GM18499 (cell line): Measurements from ENCODE around the gene ADCK1.
"Not testable (repeated sequence)": the region's sequence is repeated elsewhere in the genome, so short reads cannot be mapped to it uniquely, and the experiment has no call there.

Source experiments
- ATAC-seq: cut with Tn5 transposase; IDR thresholded peaks from one replicate; pipeline ENCODE4 v1.9.1; 2021; ENCODE audit warnings: moderate number of reproducible peaks; ENCODE audit not compliant: insufficient read depth, unreplicated experiment

Gene ADCK1

DNA sequence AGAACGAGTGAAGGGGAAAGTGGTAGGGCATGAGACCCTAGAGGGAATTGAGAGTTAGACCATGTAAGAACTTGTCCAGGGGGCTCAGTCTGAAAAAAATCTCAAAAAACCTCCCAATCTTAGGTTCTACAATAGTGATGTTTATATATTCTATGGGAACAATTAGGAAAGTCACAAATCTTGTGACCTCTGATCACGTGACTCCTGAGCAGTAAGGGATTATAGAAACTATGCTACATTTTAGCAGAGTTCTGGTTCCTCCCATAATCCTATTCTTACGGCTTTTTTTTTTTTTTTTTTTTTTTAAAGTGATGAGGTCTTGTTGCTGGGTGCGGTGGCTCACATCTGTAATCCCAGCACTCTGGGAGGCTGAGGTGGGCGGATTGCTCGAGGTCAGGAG, 5.8 kb downstream of the ADCK1 start:
- no peak for ATAC-seq

DNA sequence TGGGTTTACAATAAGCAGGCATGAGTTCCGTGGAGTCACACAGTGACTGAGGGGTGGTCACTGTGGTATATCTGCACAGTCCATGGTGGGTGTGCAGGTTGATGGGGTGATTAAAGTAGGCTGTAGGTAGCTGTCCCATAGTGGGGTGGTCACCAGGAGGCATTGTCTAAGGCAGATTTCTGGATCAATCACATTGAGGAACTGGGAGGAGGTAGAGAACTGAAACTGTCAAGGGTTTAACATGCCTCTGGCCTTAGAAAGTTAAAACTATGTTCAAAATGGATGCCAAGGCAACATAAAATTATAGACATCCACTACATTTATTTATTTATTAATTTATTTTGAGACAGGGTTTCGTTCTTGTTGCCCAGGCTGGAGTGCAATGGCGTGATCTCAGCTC, 8.3 kb downstream of the ADCK1 start:
- no peak for ATAC-seq

DNA sequence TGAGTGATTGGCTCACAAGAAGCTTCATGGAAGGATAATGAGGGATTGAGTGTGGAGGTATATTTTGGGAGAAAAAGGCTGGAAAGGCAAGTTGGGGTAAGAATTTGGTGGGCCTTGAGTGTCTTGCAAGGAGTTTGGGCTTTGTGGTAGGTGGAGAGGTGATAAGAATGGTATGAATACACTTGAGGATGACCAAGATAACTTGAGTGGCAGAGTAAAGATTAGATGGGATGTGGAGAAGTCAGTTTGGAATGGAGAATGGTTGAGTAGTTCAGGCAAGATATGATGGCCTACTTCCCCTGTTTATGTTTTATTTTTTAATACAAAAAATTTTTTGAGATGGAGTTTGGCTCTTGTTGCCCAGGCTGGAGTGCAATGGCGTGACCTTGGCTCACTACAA, 9.1 kb downstream of the ADCK1 start:
- no peak for ATAC-seq

DNA sequence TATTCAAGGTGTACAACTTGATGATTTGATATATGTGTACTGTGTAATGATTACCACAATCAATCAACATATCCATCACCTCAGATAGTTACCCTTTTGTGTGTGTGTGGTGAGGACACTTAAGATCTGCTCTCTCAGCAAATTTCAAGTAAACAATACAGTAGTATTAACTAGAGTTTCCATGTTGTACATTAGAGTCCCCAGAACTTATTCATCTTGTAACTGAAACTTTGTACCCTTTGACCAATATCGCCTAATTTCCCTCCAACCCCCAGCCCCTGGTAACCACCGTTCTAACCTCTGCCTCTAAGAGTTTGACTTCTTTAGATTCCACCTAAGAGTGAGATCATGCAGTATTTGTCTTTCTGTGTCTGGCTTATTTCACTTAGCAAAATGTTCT, 12.1 kb downstream of the ADCK1 start:
- peak; percentile 48 for ATAC-seq

DNA sequence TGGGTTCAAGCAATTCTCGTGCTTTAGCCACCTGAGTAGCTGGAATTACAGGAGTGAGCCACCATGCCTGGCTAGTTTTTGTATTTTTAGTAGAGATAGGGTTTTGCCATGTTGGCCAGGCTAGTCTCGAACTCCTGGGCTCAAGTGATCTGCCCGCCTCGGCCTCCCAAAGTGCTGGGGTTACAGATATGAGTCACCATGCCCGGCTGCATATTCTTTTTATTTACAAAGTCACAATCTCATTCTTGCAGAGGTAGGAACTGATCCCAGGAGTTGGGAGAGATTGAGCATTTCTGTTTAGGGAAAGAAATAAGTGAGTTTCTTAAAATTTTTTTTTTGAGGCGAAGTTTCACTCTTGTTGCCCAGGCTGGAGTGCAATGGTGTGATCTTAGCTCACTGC, 12.8 kb downstream of the ADCK1 start:
- not testable (repeated sequence) for ATAC-seq

DNA sequence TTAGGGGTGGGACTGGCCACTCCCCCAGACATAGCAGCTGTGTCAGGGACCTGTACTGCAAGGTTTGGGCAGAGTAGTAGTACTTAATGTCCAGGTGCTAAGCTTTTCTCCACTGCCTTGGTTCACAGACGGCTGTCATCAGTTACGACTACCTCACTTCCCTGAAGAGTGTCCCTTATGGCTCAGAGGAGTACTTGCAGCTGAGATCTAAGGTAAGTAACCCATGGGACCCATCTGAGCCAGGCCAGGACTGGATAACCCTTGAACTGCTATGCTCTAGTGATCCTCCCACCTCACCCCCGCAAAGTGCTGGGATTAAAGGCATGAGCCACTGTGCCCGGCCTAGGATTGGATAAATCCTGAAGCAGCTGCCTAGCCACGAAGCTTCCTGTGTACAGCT, 22.4 kb downstream of the ADCK1 start:
- ATAC-seq: no peak

DNA sequence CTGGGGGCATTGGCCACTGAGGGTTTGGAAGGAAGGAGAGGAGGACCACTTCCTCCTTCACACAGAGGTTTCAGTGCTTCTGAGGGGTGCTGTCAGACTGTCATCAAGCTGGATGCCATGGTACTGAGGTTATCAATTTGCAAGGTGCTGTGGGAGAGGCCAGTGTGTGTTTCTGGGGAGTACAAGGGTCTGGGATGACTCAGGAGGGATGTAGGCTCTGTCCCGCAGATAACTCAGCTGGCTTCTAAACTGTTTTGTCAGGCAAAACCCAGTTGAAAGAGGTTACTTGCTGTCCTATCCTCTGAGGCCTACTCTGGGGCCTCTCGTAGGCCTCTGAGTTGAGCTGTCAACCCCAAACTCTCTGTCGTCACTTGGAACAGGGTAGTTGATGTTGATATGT, 22.8 kb downstream of the ADCK1 start:
- no peak for ATAC-seq

DNA sequence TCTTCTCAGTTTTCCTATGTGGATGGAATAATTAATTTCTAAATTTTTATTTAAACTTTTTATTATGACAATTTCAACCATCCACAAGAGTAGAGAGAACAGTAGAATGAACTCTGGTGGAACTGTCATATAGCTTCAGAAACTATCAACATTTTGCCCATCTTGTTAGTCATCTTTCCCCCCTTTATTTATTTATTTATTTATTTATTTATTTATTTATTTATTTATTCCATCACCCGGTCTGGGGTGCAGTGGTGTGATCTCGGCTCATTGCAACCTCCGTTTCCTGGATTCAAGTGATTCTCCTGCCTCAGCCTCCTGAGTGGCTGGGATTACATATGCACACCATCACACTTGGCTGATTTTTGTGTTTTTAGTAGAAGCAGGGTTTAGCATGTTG, 23.5 kb downstream of the ADCK1 start:
- no peak for ATAC-seq

DNA sequence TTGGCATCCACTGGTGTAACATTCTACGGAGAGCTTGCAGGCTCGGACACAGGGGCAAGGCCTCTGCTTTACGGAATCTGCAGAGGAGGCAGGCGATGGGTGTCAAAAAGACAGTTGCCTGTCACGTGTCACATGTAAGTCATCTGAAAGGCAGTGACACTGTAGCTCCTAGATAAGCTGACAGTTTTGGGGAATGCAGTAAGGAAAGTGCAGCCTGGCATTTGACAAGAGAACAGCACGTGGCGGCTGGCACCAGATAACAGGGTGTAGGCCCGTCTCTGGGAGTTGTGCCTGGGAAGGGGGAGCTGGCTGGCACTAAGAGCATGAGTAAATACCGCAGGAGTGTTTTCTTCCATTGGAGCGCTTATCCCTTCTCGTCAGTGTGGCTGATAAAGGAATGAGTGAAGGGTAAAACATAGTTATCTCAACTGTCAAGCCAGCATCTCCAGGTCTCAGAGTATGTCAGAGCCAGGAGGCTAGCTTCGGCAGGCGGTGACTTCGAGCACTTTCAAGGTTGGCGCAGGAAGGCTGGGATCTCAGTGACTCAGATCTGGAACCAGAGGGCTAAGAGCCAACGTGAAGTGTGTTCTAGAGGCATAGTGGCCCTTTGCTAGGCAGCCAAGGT, 26.1 kb downstream of the ADCK1 start:
- no peak for ATAC-seq

DNA sequence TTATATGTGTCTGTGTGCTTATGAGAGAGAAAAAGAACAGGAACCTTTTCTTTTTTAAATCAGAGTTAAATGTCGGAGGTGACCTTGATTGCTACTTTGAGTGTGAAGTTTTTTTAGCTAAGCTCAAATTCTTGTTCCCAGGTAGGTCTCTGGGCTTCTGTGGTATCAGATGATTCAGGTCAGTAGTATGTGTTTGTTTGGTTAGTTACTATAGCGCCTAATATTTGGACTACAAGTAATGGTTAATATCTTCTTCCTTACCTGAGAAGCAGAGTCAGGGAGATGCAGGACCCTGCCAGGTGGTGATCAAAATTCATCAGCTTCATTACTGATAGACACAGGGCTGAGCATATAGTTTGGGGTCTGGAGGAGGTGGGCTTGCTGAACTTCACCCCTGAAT, 30.8 kb downstream of the ADCK1 start:
- ATAC-seq: no peak

DNA sequence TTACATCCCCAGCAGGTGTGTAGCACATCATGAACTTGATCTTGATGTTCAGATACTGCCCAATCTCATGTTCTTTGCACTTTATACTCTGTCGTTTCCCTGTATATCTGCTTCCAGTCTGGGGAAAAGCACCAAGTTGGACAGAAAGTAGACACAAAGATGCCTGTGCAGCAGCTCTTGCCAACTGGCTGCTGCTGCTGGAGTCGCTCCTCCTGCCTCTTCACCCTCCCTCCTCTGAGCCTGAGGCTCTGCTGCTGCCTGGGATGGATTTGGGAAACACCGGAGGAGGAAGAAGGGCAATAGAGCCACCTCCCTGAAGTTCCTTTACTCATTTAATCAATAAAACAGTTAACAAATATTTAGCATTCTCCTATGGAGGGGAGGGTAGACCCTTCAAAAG, 32.4 kb downstream of the ADCK1 start:
- no peak for ATAC-seq

DNA sequence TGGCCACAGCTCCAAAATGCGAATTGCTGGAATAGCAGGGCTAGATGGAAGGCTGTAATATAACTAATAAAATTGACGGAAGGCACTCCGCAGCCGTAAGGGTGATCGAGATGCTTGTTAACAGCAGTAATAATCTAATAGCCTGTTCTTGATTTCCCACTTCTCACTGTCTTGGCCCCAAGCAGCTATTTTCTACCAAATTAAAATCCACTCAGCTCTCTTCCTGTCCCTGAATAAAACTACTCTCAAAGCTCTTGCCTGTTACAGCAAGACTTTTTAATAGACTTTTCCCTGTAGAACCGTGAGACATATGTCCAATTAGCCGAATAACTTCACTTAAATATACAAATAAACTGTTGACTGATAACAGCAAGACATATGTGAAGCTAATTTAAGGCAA, 38.0 kb downstream of the ADCK1 start:
- no peak for ATAC-seq

DNA sequence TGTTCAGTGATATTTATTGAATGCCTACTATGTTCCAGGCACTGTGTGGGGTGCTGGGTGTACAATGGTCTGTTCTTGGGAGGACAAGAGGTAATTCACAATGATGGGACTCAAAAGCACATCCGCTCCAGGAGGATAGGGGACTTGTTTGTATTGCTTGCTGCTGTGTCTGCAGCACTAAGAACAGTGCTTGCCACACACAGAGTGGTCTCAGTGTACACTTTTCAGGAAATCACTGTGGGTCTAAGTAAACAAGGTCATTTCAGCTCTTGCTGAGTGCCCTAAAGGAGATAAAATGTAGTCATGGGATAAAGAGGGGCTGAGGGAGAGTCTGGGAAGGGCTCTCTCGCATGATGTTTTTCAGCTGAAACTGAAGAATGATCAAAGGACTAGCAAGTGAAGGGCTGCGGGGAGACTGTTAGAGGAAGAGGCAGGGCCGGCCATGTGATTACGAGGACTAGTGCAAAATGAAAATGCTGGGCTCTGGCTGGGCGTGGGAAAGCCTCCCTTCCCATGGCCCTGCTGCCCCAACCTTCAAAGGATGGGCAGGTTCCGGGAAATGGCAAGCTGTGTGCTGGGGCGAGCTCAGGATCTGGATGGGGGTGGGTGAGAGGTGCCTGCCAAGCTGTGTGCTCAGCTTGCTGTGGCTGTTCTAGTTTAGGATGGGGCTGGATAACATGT, 39.1 kb downstream of the ADCK1 start:
- ATAC-seq: no peak

DNA sequence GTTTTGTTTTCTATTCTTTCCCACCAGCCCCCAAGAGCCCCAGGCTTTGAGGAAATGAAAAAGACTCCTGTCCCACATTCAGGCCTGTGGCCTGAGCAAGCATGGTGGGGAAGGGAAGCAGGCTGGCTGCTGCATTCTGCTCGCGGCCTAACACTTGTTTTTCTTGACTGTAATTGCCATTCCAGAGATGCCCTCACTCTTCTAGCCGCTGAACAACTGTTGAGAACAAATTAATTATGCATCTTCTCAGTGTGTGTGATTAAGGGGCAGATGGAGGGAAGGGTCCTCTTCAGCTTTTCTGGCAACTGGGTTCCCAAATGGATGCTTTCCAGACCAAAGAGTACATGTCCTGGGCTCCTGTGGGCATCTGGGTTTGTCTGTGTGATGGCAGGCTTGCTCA, 43.3 kb downstream of the ADCK1 start:
- no peak for ATAC-seq

DNA sequence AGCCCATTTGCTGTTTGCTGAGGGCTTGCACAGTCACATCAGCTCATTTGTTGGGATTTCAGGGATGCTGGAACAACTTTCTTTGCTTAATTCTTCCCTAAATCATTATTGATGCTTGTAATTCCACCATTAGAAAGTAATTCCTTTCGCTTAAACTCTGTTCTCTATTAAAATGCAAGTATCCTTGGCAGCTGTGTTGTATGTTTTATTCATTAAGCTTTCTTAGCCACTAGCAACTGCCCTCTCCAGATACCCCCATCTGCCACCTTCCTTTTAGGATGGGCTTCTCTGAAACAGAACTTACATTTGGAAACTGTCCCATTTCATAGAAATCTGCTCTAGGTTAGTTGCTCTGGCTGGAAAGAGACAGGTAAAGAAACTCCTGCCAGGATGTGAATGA, 43.7 kb downstream of the ADCK1 start:
- no peak for ATAC-seq

DNA sequence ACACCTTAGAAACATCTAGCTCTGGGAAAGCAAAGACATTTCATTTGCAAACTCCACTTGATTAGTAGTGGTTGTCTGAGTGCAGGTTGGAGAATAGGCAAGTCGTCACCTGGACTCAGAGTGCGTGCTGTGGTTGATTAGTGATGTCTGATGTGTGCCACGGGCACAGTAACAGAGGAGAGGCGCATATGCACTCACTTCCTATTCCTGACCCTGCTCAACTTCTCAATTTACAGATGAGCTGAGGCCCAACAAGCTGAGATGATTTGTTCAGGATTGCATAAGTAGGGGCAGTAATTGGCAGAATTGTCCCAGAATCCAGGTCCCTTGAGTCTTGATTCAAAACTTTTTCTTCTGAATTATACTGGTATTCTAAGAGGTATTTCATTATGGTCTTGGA, 44.9 kb downstream of the ADCK1 start:
- no peak for ATAC-seq

DNA sequence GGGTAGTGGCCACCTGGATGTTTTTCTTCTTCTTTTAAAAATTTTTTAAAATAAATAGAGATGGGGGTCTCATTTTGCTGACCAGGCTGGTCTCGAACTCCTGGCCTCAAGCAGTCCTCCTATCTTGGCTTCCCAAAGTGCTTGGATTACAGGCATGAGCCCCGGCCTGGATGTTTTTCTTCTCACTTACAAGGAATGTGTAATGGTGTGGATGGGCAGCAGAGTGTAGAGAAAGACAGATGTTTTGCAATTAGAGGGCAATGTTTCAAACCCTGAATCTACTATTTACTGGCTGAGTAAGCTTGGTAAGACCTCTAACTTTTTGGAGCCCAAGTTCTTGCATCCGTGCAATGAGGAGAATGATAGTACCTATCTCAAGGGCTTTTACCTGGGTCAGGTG, 48.1 kb downstream of the ADCK1 start:
- no peak for ATAC-seq

DNA sequence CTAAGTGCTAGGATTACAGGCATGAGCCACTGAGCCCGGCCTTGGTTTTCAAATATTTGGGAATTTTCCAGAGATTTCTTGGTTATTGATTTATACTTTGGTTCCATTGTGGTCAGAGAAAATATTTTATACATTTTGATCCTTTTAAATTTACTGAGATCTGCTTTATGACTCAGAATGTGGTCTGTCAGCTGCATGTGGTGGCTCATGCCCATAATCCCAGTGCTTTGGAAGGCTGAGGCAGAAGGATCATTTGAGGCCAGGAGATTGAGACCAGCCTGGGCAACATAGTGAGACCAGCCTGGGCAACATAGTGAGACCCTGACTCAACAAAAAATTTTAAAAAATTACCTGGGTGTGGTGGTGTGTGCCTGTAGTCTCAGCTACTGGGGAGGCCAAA, 49.8 kb downstream of the ADCK1 start:
- no peak for ATAC-seq

DNA sequence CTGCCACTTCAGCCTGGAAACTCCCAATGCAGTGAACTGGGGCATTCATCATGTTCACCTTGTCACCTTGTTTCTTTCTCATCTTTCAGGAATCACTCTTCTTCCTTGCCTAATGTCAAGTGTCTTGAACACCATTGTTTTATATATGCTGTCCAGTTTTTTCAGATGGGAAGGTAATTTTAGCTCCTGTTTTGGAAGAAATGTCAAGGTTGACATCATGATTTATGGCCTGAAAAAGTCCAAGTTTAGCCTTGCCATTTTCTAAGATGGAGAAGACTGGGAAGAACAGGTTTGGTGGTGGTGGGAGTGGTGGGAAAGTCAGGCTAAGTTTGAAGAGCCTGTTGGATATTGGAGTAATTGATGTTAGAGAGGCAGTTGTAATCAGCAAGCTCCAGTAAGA, 54.0 kb downstream of the ADCK1 start:
- ATAC-seq: no peak

DNA sequence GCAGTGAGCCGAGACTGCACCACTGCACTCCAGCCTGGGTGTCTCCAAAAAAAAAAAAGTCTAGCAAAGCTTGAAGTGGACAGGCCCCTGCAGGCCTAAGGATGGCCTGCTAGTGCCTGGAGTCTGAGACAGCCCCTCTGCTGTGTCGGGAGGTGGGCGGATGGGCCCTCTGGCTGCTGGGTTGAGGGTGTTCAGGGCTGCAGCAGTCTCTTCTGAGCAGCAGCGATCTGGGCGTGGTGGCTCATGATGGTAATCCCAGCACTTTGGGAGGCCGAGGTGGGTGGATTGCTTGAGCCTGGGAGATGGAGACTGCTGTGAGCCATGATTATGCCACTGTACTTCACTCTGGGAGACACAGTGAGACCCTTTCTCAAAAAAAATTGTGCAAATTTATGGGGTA, 57.0 kb downstream of the ADCK1 start:
- ATAC-seq: no peak

DNA sequence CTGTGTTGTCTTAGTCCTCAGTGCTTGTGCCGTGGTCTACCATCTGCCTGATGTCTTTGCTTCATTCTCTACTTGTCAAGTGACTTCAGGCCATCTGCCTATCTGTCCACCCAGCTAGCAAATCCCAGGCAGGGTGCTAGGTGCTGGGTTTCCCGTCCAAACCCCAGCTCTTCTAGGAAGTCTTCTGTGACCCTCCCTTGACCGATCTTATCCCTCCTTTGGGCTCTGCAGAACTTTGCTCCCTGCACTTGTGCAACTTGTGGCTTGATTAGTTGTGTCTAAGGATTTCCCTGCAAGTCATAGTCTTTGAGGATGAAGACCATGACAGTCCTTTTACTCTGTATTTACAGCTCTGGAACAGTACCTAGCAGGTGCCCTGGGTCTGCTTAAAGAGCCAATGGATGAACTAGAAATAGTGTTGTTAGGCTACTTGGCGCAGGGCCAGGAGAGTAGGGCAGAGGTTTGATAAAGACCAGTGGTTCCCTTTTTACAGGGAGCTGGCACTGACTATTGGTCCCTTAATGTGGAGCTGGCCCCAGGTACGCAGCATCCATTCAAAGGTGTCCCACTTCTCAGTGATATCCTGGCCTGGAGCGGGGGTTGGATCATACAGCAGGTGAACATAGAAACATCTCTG, 60.1 kb downstream of the ADCK1 start:
- ATAC-seq: no peak

DNA sequence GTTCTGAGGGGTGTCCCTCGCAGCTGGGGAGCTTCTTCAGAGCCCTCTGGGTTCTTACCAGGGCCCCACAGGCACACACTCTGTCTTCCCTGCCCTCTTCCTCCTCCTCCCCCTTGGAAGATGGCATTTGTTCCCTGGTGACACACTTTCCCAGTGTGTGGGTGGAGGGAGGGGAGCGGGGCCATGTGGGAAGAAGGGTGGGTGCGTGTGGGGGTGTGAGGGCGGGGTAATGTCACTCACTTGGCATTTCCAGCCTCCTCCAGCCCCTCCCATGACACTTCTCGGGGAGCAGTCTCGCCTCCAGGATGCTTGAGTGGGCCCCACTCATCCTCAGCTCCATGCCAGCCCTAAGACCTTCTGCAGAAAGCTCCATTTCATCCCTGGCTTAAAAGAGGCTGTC, 61.3 kb downstream of the ADCK1 start:
- no peak for ATAC-seq
